ENCODE results near the gene ATRNL1. TPM values are rescaled to one million over a fixed set of nuclear protein-coding genes. Genes with fewer than 3 reads are reported as not detected.

Gene ATRNL1
- total RNA-seq, 1 experiment from 2014 or later = not detected

DNA sequence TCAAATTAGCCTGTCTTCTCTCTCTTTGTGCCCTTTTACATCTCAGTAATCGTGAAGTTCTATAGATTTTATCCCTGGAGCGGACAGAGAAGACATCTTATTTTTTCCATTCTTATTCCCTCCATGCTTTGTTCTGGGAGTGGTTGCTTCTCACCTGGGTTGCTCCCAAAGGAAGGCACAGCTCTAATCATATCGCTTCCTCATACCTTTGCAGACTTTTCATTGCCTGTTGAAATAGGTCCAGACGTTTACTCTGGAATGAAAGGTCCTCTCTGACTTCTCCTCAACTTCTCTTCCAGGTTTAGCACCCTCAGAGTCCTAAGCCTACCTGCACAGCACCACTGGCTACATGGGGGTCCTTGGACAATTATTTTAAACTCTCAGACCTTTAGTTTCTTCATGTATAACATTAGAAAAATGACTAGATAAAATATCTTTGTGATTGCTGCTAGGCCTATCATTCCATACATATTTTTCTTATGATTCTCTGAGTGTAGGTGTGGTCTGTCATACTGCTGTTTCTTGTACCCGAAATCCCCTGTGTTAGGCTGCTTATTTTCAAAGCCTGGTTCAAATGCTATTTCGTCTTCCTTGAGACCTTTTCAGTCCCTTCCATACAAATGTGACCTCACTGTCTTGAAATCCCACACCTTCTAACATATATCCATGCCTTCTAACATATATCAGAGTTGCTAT, 761.7 kb downstream of the ATRNL1 start:
- Mint-ChIP-seq H3K36me3 (ENCODE audit: insufficient read depth, unreplicated experiment) (no peaks in the 10 kb centered on the region), H3K27me3 (ENCODE audit: insufficient read depth, unreplicated experiment) (no peaks in the 10 kb centered on the region), H3K9me3 (ENCODE audit: unreplicated experiment) (no peaks in the 10 kb centered on the region), H3K4me1 (ENCODE audit: insufficient read depth, unreplicated experiment) (peaks cover 24% of the 10 kb centered on the region), H3K4me3 (ENCODE audit: unreplicated experiment) (no peak overlapping the region), H3K27ac (ENCODE audit: low read depth, unreplicated experiment) (peak overlapping the region; percentile 82)
- CTCF ChIA-PET = interaction anchor here (0.7 to 0.9 kb wide), 2 partner anchors 84 to 117 kb away, joined by 3 to 6 read pairs; no protein-coding TSS in a partner anchor
- BruUV-seq (replicated peaks) = no TSS peak
- peak; percentile 11 for DNase-seq (ENCODE audit: unreplicated experiment)
- POLR2A ChIA-PET = interaction anchor here (2.0 kb wide), 1 partner anchor 10 kb away, joined by 5 read pairs; no protein-coding TSS in a partner anchor
- TF ChIP-seq, protein P1, sequence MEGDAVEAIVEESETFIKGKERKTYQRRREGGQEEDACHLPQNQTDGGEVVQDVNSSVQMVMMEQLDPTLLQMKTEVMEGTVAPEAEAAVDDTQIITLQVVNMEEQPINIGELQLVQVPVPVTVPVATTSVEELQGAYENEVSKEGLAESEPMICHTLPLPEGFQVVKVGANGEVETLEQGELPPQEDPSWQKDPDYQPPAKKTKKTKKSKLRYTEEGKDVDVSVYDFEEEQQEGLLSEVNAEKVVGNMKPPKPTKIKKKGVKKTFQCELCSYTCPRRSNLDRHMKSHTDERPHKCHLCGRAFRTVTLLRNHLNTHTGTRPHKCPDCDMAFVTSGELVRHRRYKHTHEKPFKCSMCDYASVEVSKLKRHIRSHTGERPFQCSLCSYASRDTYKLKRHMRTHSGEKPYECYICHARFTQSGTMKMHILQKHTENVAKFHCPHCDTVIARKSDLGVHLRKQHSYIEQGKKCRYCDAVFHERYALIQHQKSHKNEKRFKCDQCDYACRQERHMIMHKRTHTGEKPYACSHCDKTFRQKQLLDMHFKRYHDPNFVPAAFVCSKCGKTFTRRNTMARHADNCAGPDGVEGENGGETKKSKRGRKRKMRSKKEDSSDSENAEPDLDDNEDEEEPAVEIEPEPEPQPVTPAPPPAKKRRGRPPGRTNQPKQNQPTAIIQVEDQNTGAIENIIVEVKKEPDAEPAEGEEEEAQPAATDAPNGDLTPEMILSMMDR (IDR thresholded peaks at IDR 0.05; ENCODE audit: unreplicated experiment) = no peak
- intact Hi-C loops (cut with micrococcal nuclease) = no loop called here

DNA sequence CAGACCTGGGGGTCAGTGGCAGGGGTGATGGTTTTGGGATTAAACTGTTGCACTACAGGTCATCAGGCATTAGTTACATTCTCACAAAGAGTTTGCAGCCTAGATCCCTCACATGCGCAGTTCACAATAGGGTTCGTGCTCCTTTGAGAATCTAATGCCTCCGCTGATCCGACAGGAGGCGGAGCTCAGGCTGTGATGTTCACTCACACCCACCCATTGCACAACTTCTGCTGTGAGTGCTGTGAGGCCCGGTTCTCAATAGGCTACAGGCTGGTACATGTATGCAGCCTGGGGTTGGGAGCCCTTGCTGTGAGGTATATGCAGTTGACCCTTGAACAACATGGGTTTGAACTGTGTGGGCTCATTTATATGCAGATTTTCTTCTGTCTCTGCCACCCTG, 763.4 kb downstream of the ATRNL1 start:
- Mint-ChIP-seq H3K4me1 (ENCODE audit: insufficient read depth, unreplicated experiment) (peaks cover 24% of the 10 kb centered on the region), H3K27ac (ENCODE audit: low read depth, unreplicated experiment) (no peak overlapping the region), H3K36me3 (ENCODE audit: insufficient read depth, unreplicated experiment) (no peaks in the 10 kb centered on the region), H3K4me3 (ENCODE audit: unreplicated experiment) (no peak overlapping the region), H3K27me3 (ENCODE audit: insufficient read depth, unreplicated experiment) (no peaks in the 10 kb centered on the region), H3K9me3 (ENCODE audit: unreplicated experiment) (no peaks in the 10 kb centered on the region)
- peak; percentile 74 for DNase-seq (ENCODE audit: unreplicated experiment)
- intact Hi-C loops (cut with micrococcal nuclease) = no loop called here
- BruUV-seq (replicated peaks) = no TSS peak
- TF ChIP-seq, protein P1 (IDR thresholded peaks at IDR 0.05; ENCODE audit: unreplicated experiment) = no peak
- POLR2A ChIA-PET = no interaction called here
- CTCF ChIA-PET = interaction anchor here (1.2 kb wide), 1 partner anchor 9 kb away, joined by 4 read pairs; no protein-coding TSS in a partner anchor

DNA sequence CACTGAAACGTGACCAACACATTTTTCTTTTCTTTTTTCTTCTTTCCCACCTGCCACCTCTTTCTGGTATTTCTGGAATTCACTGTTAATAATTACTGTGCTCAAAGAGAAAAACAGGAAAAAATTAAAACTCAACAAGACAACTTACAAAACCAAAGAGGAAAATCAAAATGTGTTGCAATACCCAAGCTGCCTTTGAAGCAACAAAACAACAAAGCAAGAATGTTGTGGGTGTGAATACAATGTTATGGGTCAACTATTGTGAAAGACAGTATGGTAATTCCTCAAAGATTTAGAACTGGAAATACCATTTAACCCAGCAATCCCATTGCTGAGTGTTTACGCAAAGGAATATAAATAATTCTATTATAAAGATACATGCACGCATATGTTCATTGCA, 764.7 kb downstream of the ATRNL1 start:
- BruUV-seq (replicated peaks) = no TSS peak
- Mint-ChIP-seq H3K9me3 (ENCODE audit: unreplicated experiment) (no peaks in the 10 kb centered on the region), H3K36me3 (ENCODE audit: insufficient read depth, unreplicated experiment) (no peaks in the 10 kb centered on the region), H3K4me1 (ENCODE audit: insufficient read depth, unreplicated experiment) (peaks cover 24% of the 10 kb centered on the region), H3K27ac (ENCODE audit: low read depth, unreplicated experiment) (no peak overlapping the region), H3K4me3 (ENCODE audit: unreplicated experiment) (no peak overlapping the region), H3K27me3 (ENCODE audit: insufficient read depth, unreplicated experiment) (no peaks in the 10 kb centered on the region)
- intact Hi-C loops (cut with micrococcal nuclease) = no loop called here
- ChIA-PET CTCF (interaction anchor here (1.1 kb wide), 1 partner anchor 28 kb away, joined by 6 read pairs; no protein-coding TSS in a partner anchor), POLR2A (interaction anchor here (0.6 kb wide), 1 partner anchor 51 kb away, joined by 3 read pairs; no protein-coding TSS in a partner anchor)
- TF ChIP-seq, protein P1 (IDR thresholded peaks at IDR 0.05; ENCODE audit: unreplicated experiment) = no peak
- DNase-seq (ENCODE audit: unreplicated experiment) = peak; percentile 70

DNA sequence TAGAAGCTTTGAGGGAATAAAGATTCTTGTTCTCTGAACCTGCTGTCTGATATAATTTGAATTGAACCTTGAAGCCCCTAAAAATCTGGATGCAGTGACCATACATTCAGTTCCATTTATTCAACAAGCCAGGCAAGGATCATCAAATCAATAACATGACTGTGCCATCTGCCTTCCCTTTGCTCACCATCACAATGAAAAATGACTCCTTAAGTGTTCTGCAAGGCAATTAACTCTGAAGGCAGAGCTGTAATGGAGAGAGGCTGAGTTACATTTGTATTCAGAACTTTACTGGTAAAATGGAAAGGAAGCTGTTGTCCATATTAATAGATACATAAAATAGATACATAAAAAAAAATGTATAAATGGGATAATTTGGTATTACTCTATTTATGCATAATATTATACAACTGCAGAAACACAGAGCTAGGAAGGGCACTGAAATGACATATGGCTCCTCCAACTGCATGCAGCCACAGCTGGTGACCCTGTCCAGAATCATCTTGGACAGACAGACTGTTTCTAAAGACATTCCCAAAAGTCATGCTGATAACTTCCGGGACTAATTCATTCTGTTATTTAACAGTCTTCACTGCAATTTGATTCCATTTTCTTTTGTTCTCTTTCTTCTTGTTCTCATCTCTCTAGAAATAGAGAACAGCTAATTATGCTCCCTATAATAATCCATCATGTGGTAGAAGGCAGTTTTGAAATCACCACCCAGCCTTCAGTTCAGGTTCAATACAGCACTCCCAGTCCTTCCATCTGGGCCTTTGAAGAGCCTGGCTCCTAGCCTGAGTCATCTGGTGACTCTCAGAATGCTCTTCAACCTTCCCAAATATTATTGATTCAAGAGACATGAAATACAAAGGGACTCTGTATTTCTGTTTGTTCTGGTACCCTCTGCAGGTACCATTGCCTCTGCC, 767.3 kb downstream of the ATRNL1 start:
- no peaks in the 10 kb centered on the region for H3K9me3 Mint-ChIP-seq (ENCODE audit: unreplicated experiment)
- H3K27me3 Mint-ChIP-seq (ENCODE audit: insufficient read depth, unreplicated experiment) = no peaks in the 10 kb centered on the region
- H3K27ac Mint-ChIP-seq (ENCODE audit: low read depth, unreplicated experiment) = no peak overlapping the region
- no peak for DNase-seq (ENCODE audit: unreplicated experiment)
- intact Hi-C loops (cut with micrococcal nuclease) = no loop called here
- ChIA-PET POLR2A (no interaction called here), CTCF (interaction anchor here (1.0 to 1.1 kb wide), 2 partner anchors 24 to 29 kb away, joined by 3 to 4 read pairs; no protein-coding TSS in a partner anchor)
- TF ChIP-seq, protein P1 (IDR thresholded peaks at IDR 0.05; ENCODE audit: unreplicated experiment) = no peak
- H3K4me3 Mint-ChIP-seq (ENCODE audit: unreplicated experiment) = no peak overlapping the region
- H3K36me3 Mint-ChIP-seq (ENCODE audit: insufficient read depth, unreplicated experiment) = no peaks in the 10 kb centered on the region
- peaks cover 9% of the 10 kb centered on the region for H3K4me1 Mint-ChIP-seq (ENCODE audit: insufficient read depth, unreplicated experiment)
- BruUV-seq (replicated peaks) = no TSS peak
